GM18867 (cell line): Measurements from ENCODE around the gene WHRN.

ENCODE experiments used
- ATAC-seq: cut with Tn5 transposase; IDR thresholded peaks from one replicate; pipeline ENCODE4 v1.9.1; 2021; ENCODE audit warnings: mild to moderate bottlenecking, moderate library complexity; ENCODE audit not compliant: unreplicated experiment

The WHRN gene

DNA sequence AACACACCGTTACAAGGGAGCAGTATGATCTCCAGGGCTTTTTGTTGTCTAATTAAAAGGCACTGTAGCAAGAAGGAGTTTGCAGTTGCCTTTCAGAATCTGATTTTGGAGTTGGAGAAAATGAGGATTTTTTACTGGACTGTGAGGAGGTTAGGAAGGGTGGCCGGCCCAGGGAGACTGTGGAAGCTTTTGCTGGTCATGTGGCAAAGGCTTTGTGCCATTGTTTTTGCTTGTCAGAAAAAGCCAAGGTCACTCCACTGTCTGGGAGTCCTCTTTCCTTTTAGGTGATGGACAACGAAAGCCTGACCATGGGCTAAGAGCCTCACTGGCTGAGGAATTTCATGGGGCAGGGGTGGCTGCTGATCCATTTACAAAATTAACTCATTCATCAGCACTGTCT lies 10.3 kb upstream of the WHRN start:
- no peak for ATAC-seq

DNA sequence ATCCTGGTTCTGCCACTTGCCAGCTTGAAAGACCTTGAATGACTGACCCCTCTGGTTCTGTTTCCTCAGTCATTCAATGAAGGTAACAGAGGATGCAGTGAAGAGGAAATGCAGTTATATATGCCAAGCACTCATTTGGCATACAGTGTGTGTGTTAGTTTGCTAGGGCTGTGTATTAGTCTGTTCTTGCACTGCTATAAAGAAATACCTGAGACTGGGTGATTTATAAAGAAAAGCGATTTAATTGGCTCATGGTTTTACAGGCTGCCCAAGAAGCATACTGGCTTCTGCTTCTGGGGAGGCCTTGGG lies 8.6 kb upstream of the WHRN start:
- ATAC-seq = no peak

DNA sequence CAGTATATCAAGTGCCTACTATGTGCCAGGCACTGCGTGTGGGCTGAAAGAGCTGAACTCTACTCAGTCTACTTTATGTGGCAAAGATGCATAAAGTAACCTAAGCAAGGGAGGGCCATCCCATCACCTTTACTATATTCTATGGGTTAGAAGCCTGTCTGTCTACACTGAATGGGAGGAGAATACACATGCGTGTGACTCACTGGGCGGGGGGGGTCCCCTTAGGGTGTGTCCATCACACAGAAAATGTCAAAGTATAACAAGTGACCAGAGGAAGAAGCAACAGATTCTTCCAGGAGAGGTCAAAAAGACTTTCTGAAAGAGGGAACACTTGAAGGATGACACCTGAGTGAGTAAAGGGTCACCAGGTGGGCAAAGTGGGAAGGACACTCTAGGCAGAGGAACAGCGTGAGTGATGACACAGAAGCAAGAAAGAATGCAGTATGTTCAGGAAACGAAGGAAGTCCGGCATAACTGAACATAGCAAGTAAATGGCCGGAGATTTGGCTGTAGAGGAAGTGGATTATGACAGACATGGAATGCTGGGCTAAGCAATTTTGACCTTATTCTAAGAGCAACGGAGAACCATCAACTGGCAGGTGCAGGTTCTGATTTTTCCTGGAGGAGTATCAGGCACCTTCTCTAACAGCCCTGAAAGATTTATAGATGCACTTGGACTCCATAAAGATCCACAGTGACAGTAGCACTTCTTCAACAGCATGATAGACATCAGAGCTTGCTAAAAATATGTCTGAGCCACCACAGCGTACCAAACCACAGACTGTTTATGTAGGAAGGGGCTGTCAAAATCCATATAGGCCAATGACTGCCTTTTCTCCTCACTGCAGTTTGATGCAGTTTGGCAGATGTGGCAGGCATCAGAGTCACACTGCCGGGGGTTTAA lies 8.0 kb upstream of the WHRN start:
- no peak for ATAC-seq

DNA sequence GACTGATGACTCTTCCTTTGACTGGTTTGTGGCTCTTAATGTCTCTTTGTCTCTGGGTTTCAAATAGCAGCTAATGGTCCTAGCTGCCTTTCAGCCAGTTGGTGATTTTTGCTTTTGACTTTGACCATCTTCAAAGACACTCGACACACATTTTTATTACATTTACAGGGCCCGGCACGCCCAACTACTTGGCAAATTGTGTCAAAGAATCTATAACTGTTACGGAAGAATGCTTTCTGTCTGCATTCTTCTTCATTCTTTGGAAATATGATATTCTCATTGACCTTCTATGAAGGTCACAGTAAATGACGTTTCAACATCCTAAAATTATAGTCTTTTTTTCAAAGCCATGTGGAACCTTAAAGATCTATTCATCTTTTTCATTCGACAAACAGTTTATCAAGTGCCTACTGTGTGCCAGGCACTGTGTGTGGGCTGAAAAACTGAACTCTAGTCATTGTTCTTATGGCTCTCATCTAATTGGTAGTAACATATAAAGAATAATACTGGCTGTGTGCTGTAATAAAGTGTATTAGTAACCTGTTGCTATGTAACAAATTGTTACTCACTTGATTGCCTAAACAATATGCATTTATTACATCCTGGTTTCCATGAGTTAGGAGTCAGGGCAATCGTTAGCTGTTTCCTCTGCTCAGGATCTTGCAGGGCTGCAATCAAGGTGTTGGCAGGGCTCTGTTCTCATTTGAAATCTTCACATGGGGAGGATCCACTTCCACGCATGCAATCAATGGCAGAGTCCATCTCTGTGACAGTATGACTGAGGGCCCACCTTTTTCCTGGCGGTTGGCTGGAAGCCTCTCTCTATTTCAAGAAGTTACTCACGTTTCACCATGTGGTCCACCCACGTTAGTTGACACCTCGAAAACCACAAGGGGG lies 7.0 kb upstream of the WHRN start:
- ATAC-seq = no peak

GRCh38 chr9:114507726-114508125 lies 2.5 kb upstream of the WHRN start:
- no peak for ATAC-seq

- no peak for ATAC-seq
Observed at GRCh38 chr9:114506082-114506390, 763 bp upstream of the WHRN start.

- no peak for ATAC-seq
Observed at GRCh38 chr9:114504341-114505186, 709 bp downstream of the WHRN start.

DNA sequence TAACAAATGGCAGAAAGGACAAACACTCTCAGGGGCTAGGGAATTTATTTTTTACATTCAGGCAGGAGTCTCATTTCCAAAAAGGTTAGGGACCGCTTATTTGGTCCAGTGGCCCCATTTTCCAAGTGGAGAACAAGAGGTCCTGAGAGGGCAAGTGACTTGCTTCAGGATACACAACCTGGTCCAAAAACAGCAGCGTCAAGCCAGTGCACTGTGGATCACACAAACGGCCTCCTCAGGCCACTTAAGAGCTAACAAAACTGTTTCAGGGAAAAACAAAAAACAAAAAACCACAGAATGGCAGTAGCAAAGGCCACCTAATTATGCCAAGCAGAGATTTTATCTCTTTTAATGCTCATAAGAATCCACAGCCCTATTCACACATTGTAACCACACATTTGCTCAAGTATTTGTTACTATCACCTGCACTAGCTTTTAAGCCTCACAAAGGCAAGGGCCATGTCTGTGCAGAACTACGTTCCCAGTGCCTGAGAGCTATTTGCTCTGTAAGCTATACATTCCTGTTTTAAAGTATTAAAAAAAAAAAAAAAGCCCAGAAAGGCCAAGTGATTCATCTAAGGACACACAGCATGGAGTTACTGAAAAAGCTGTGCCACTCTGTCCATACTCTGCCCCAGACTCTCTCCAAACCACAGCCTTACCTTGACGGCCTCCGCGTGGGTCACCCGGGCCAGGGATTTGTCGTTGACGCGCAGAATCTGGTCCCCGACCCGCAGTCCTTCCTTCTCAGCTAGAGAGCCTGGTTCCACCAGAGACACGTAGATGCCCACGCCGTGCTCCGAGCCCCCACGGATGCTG lies 1.5 kb downstream of the WHRN start:
- ATAC-seq = no peak

DNA sequence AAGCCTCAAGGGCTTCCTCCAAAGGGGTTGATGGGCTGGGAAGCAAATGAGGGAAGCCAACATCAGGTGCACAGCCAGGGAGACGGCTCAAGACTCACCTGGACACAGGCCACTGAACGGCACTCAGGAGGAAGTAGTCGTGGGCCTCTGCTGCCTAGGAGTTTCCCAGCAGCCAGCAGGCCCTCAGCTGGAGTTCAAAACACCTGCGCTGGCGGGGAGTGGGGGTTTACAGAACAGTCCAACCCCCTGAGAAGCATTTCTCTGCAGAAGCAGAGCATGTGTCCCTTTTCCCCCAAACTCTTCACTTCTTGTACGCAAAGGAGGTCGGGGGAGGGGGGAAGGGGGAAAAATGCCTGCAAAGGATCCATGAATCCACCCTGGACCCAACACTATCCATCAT lies 2.3 kb downstream of the WHRN start:
- ATAC-seq = no peak

GRCh38 chr9:114501796-114502682 lies 3.2 kb downstream of the WHRN start:
- ATAC-seq = no peak

- ATAC-seq = no peak
Observed at GRCh38 chr9:114500697-114501292, 4.5 kb downstream of the WHRN start.

DNA sequence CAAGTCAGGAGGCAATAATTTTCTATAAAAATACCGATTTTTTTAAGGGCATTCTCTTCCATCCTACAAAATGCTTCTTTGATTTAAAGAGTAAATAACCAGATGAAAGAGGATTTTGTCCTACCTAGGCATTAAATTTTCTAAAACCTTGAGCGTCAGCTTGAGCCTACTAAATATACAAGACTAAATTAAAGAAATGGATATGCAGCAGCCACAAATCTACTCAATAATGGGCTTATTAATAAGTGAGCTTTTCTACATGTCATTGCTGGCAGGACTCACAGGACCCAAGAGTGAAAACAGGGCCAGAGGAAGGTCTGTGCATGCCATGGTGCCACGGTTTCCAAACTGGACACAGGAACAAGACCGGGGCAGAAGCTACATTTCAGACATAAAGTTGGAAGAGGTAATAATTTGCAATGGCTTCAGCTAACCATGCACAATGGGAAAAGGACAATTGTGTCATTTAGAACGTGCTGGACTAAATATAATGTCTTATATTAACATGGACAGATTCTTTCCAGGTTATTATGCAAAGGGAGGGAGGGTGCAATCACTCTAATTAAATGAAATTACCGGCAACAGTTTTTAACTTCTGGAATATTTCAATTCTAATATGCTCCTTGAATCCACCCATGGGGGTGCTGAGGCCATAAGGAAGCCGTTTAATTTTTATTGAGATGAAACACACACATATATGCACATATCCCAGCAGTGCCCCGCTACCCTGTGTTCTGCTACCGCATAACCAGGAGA lies 5.2 kb downstream of the WHRN start:
- ATAC-seq = no peak

- no peak for ATAC-seq
Observed at GRCh38 chr9:114499528-114499927, 5.7 kb downstream of the WHRN start.

DNA sequence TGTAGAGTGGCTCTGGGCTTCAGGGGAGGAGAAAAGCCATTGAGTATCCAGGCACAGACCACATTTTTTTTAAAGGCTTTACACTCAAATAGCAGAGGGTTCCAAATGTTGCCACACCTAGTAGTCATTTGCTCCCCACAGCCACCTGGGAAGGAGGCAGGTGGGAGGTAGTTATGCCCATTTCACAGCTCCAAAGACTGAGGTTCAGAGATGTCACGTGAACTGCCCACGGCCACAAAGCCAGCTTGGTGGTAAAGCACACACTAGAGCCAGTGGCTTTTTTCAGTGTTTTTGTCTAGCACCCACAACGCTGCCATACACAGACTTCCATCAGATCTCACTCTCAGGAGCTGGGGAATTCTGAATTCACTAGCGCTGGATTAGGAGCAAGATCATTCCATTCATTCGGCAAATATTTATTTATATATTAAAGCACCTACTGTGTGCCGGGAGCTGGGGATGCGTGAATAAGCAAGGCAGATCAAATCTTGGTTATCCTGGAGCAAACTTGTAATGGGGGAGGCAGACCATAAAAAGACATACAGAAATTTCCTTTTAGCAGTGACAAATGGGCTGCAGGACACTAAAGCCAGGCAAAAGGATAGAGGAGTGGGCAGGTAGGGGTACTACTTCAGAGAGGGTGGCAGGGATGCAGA lies 7.4 kb downstream of the WHRN start:
- ATAC-seq = no peak

GRCh38 chr9:114497236-114497635 lies 8.0 kb downstream of the WHRN start:
- no peak for ATAC-seq

- ATAC-seq = no peak
Observed at GRCh38 chr9:114496011-114496410, 9.3 kb downstream of the WHRN start.

DNA sequence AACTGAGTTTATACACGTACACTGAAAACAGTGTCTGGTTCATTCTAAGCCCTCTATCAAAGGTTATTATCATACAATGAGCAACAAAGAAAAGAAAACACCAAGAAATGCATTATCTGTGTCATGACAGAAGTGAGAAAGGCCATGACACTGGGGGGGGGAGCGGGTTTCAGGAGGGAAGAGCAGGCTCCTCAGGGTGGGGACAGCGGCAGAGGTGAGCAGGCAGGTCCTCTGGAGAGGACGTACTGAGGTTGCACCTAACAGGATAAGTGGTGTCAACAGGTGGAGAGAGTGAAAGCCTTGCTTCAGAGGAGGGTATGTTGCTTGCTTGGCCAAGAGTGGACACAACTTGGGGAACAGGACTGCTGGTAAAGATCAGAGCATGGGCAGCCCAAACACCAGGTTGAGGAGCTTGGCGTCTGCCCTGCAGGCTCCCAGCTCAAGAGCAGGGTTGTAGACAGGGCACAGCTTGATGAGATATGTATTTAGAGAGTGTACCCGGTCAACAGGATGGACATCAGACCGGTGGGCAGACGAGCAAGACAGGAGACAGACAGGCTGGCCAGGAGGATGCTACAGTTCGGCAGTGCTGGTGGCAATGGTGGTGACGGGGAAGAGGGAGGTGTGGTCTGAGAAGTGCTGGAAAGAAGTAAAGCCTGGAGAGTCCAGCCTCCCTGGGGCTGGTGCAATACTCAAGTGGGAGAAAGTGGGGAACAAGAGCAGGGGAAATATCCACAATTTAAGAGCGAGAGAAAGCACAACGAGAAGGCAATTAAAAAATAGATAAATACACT lies 10.3 kb downstream of the WHRN start:
- no peak for ATAC-seq
